GM18873 (cell line): Measurements from ENCODE around the gene SALL1.
A peak's percentile ranks its signal among the peaks of the same experiment; 100 is the strongest.

Experiments used
- ATAC-seq: cut with Tn5 transposase; IDR thresholded peaks from one replicate; pipeline ENCODE4 v1.9.1; 2021; ENCODE audit warnings: mild to moderate bottlenecking, moderate library complexity, moderate number of reproducible peaks; ENCODE audit not compliant: unreplicated experiment, low FRiP score

The SALL1 gene

DNA sequence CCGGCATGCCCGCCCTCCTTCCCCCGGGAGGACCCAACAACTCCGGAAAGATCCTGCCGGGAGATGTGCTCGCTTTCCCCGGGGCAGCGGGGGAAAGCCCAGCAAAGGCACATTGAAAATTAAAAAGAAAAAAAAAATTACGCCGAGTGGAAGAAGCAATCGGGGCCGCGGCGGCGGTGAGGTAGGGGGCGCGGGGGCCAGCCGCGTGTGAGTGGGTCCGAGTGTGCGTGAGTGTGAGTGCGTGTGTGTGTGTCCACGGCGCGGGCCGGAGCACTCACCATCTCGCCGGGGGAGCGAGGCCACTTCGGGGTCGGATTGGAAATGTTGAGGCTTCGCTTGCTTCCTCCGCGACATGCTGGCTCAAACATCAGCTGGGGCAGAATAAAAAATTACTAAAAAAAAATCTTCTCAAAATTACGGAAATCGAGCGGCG lies at the start of gene SALL1:
SALL1 (minus strand) TSS at position 383 of the 433 bp plus-strand sequence; CDS start at position 354, 29 bp downstream.
- ATAC-seq, result no peak

GRCh38 chr16:51200793-51201192 lies 49.7 kb upstream of the SALL1 start:
- ATAC-seq, result no peak

GRCh38 chr16:51197953-51198748 lies 47.1 kb upstream of the SALL1 start:
- no peak for ATAC-seq

DNA sequence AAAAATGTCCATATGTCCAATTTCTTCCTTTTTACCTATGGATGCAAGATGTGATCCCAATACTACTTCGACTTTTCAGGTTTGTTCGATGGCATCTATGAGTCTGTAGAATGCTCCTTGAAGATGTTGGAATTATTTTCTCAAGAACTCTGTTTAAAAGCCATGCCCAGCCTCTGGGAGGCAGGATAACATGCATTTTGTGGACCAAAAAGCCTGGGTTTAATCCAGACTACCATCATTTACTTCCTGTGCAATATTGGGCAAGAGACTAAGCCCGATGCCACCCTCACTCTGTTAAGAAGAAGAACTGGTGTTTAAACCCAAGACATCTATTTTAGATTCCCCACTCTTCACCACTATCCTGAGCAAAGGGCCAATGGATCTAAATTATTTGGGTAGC lies 42.8 kb upstream of the SALL1 start:
- ATAC-seq, result no peak

- ATAC-seq, result peak; percentile 53
These were observed 33.8 kb upstream of the SALL1 start for GRCh38 chr16:51184702-51185433.

DNA sequence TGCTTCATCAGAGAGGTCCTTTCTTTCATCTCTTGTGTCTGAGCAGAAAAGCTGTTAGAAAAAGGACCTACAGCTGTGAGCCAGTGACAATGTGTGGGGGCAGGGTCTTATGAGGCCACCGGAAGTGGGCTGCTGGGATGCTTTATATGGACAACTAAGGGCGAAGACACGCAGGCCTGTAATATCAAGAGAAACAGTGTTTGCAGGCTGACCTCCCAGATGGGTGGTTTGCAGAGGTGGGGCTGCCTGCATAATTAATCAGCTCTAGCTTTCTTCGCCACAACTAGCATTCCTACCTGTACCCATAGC lies 30.4 kb upstream of the SALL1 start:
- no peak for ATAC-seq

DNA sequence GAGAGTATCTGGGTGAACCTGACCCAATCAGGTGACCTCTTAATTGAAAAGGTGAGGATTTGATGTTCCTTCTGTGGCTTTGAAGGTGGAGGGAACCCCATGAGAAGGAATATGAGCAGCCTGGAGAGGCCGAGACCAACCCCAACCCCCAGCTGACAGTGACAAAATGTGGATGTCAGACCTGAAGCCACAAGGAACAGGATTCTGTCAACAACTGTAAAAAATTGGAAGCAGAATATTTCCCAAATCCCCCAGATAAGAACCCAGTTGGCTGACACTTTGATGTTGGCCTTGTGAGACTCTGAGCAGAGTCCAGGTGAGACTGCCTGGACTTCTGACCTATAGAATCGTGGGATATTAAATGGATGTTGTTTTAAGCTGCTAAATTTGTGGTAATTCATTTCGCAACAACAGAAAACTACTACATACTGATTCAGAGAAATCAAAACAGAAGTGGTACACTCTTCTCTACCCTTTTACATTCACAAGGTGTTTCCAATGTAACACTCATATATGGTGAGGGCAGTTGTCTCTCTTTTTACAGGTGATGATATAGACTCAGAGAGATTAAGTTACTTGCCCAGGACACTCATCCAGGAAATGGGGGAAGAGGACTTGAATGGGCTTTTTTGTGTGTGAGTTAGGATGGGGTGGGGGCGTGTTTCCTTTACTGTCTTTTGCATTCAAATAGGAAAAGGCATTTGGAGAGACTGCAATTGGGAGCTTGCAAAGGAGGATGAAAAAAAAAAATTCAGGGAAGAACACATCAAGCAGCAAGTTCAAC lies 29.8 kb upstream of the SALL1 start:
- ATAC-seq, result no peak

DNA sequence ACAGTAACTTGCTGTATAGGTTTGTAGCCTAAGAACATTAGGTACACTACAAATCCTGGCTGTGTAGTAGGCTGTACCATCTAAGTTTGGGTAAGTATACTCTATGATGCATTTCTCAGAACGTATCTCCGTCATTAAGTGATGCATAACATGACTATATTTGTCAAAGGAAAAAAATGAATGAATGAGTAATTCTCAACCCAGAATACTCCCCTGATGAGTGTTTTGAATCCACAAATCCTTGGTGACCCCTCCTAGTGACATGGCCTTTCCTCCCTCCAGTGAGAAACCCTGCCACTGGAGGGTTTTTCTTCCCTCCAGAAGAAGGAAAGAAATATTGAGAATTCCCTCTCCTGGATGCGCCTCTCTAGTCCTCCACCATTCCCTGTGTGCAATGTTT lies 24.0 kb upstream of the SALL1 start:
- no peak for ATAC-seq

- ATAC-seq, result no peak
These were observed 21.3 kb upstream of the SALL1 start for GRCh38 chr16:51172368-51172767.

DNA sequence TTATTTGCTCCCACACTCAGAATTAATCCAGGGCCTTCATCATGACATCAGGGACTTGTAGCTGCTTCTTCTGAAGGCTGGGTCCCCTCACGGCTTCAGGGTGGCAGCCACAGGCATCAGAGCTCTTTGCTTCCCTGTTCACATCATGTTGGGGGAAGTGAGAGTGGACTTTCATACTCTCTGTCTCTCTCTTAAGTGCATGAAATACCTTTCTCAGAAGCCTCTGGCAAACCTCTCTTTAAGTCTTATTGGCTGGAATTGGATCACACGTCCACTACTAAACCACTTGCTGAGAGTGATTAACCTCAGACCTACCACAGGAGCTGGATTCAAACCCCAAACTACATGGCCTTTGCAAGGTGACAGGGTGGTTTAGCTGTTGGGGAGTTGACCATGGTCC lies 17.7 kb upstream of the SALL1 start:
- no peak for ATAC-seq

- ATAC-seq, result no peak
These were observed 16.3 kb upstream of the SALL1 start for GRCh38 chr16:51167170-51167895.

GRCh38 chr16:51166541-51166940 lies 15.5 kb upstream of the SALL1 start:
- no peak for ATAC-seq

DNA sequence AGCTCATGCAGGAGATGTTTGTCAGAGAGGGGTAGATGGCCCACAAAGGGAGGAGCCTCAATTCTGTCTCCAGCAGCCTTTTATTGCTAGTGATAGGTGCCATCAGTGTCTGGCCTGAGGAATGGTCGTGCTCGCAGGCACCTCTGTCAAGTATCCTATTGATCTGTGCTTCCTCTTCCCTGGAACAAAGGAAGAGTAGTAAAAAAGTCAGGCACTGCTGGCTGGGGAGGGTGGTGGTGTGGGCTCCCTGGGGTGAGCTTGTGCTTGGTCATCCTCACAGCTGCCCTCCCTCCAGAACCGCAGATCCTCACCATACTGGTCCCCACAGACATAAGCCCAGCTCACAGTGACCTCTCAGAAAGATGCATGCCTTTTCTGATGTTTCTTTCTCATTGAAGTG lies 15.0 kb upstream of the SALL1 start:
- no peak for ATAC-seq

DNA sequence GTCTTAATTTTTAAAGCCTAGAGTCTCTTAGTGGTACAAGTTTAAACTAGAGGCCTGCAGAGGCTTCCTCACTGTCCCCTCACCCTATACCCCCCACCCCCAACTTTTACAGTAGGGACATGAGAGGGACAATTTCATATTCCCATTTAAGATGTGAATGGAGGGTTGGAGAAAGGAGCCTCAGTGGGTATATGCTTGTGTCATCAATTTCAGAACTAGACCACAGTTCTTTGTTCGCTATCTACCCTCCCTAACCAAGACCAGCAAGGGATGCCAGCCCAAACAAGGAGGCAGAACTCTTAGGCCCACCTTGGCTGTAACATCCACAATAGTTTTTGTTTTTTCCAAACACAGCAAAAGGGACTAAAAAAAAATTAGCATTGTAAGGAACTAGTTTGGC lies 14.0 kb upstream of the SALL1 start:
- ATAC-seq, result no peak

- no peak for ATAC-seq
These were observed 13.5 kb upstream of the SALL1 start for GRCh38 chr16:51164574-51164973.

- no peak for ATAC-seq
These were observed 13.0 kb upstream of the SALL1 start for GRCh38 chr16:51163894-51164566.

- no peak for ATAC-seq
These were observed 12.3 kb upstream of the SALL1 start for GRCh38 chr16:51163366-51163765.

DNA sequence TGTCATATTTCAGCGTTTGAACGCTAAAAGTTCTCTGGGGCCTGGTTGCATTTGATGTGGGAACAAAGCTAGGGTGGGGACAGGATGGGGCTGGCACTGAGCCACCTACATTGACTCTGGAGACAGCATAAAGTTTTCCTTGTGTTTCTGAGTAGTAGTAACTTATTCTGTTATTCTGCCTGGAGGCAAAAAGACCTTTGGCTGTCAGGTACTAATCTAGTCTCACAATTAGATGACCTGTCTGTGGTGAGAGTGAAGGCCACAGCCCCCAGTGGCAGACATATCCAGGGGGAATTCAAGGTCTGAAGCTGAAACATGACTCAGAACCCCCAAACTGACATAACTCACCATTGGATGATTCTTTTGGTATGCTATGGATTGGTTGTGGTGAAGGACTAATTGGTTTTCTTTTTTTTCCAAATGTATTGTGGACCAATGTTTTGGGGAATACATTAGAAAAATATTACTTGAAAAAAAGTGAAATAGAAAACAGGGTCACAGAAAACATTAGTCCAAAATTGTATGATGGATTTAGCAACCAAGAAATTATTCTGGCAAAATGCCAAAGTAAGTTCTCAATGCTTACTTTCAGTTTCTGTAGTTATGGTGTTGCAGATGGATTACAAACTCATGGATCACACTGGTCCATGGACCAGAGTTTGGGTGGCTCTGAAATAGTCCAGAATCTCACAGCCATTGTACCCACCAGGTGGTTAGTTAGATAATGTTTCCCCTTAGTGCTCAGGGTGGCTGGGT lies 10.5 kb upstream of the SALL1 start:
- no peak for ATAC-seq

DNA sequence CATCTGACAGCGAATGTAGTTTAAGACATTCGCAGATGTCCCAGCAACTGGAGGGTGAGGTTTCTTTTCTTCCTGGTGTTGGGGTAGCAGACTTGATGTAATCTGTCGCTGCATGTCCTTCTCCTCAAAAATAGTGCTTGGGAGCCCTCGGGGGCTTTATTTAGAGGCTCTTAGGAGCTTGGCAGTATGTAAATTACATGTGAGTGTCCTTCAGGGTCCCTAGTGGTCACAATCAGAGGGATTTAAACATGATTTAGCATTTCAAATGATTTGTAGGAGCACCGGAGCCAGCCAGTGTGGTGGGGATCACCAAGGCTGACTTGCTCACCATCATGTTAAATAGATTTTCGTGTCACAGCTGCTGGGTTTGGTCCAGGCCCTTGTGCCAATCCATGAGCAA lies 8.8 kb upstream of the SALL1 start:
- no peak for ATAC-seq
